ENCODE data around the gene CPTP. TPM values are rescaled to one million over a fixed set of nuclear protein-coding genes. Genes with fewer than 3 reads are reported as not detected.
A peak's percentile ranks its signal among the peaks of the same experiment; 100 is the strongest.

CPTP gene
- total and polyA plus RNA-seq, 7 experiments from 2014 or later: 11.5 to 29.3 (median 19.1) TPM

GRCh38 chr1:1306070-1306660 lies 18.4 kb upstream of the CPTP start:
- CTCF ChIA-PET: no interaction called here
- Mint-ChIP-seq H3K4me1 (peaks cover 11 to 24% (median 17%) of the 10 kb centered on the region in 7 donors), H3K27me3 (no peaks in the 10 kb centered on the region), H3K9me3 (peaks cover 0 to 2% (median 0%) of the 10 kb centered on the region in 11 donors), H3K27ac (peak overlapping the region; percentile 37 to 92 (median 83)), H3K4me3 (peak overlapping the region; percentile 82 to 94 (median 88)), H3K36me3 (peaks cover 0 to 6% (median 0%) of the 10 kb centered on the region in 5 donors)
- POLR2A ChIA-PET: interaction anchor here (1.3 to 1.5 kb wide), 3 partner anchors 48 to 93 kb away, joined by 3 to 5 read pairs (median 4); partner anchors contain the start of gene CCNL2
- Histone ChIP-seq H3K9me3 (ENCODE audit: control insufficient read depth in 2 of 3, low read length in 3 of 3) (no peaks in the 10 kb centered on the region), H3K4me3 (ENCODE audit: low read length) (peak overlapping the region; percentile 30), H3K4me1 (ENCODE audit: control insufficient read depth in 2 of 2, insufficient read depth in 2 of 2, low read length in 2 of 2) (peaks cover 31 to 34% of the 10 kb centered on the region in 2 donors), H3K27me3 (ENCODE audit: control insufficient read depth in 2 of 2, insufficient read depth in 2 of 2, low read length in 2 of 2) (no peaks in the 10 kb centered on the region), H3K27ac (ENCODE audit: low read depth, low read length) (peak overlapping the region; percentile 57), H3K36me3 (ENCODE audit: control insufficient read depth in 2 of 3, insufficient read depth in 3 of 3, low read length in 3 of 3) (peaks cover 0 to 12% (median 0%) of the 10 kb centered on the region in 3 experiments)
- DNase-seq (no peak), ATAC-seq (no peak)
- intact Hi-C loops (cut with micrococcal nuclease): loop anchor here (5.0 to 10.0 kb wide), 4 partner anchors 54 to 294 kb away; partner anchors contain the start of genes ISG15 (in 2 of the 2) and ATAD3A (in 1 of the 2)

GRCh38 chr1:1306661-1307260 lies 17.8 kb upstream of the CPTP start:
- CTCF ChIA-PET: no interaction called here
- Mint-ChIP-seq H3K27ac (peak overlapping the region; percentile 40 to 92 (median 83)), H3K36me3 (peaks cover 0 to 6% (median 0%) of the 10 kb centered on the region in 5 donors), H3K27me3 (no peaks in the 10 kb centered on the region), H3K4me3 (peak overlapping the region; percentile 82 to 94 (median 88)), H3K4me1 (peaks cover 11 to 24% (median 17%) of the 10 kb centered on the region in 7 donors), H3K9me3 (peaks cover 0 to 2% (median 0%) of the 10 kb centered on the region in 11 donors)
- intact Hi-C loops (cut with micrococcal nuclease): loop anchor here (5.0 to 10.0 kb wide), 4 partner anchors 54 to 294 kb away; partner anchors contain the start of genes ISG15 (in 2 of the 2) and ATAD3A (in 1 of the 2)
- ATAC-seq (no peak), DNase-seq (no peak)
- Histone ChIP-seq H3K27me3 (ENCODE audit: control insufficient read depth in 2 of 2, insufficient read depth in 2 of 2, low read length in 2 of 2) (no peaks in the 10 kb centered on the region), H3K4me3 (ENCODE audit: low read length) (peak overlapping the region; percentile 30), H3K4me1 (ENCODE audit: control insufficient read depth in 2 of 2, insufficient read depth in 2 of 2, low read length in 2 of 2) (peaks cover 31 to 34% of the 10 kb centered on the region in 2 donors), H3K9me3 (ENCODE audit: control insufficient read depth in 2 of 3, low read length in 3 of 3) (no peaks in the 10 kb centered on the region), H3K27ac (ENCODE audit: low read depth, low read length) (peak overlapping the region; percentile 78), H3K36me3 (ENCODE audit: control insufficient read depth in 2 of 3, insufficient read depth in 3 of 3, low read length in 3 of 3) (peaks cover 0 to 18% (median 0%) of the 10 kb centered on the region in 3 experiments)
- POLR2A ChIA-PET: interaction anchor here (0.7 to 1.5 kb wide), 3 partner anchors 19 to 149 kb away, joined by 3 to 4 read pairs (median 3); partner anchors contain the start of gene CCNL2

DNA sequence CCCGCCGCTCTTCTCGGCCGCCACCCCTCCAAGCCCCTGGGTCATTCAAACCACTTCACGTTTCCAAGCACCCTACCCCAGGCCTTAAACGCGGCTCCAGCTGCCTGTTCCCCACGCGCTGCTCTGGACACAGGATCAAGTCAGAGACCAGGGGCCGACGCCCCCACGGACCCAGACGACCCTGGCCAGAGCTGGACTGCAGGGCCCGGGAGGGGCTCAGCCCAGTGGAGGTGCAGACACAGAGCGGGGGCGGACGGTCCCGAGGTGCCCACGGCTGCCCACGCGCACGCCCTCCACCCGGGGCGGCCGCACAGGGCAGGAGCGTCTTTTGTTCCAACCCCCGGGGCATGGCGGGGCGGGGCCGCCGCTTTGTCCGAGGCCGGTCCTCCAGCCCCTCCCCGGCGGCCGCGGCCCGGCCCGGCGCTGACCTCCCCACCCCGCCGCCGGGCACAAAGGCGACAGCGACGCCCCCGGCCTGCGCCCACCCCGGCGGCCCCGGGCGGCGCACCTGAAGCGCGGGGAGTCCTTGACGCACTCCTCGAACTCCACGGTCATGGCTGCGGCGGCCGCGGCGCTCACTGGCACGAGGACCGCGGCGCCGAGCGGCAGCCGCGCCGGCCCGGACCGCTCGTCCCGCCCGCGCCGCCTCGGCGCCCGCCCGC lies 17.2 kb upstream of the CPTP start:
- Mint-ChIP-seq H3K27ac (peak overlapping the region; percentile 40 to 92 (median 83)), H3K4me3 (peak overlapping the region; percentile 82 to 94 (median 88)), H3K4me1 (peaks cover 11 to 24% (median 17%) of the 10 kb centered on the region in 7 donors), H3K9me3 (peaks cover 0 to 2% (median 0%) of the 10 kb centered on the region in 11 donors), H3K36me3 (peaks cover 0 to 6% (median 0%) of the 10 kb centered on the region in 5 donors), H3K27me3 (no peaks in the 10 kb centered on the region)
- H3K4me3 ChIP-seq (ENCODE audit: low read length): peak overlapping the region; percentile 30
- H3K36me3 ChIP-seq (ENCODE audit: control insufficient read depth in 2 of 3, insufficient read depth in 3 of 3, low read length in 3 of 3): peaks cover 0 to 22% (median 0%) of the 10 kb centered on the region in 3 experiments
- peak in 2 of 9 donors; percentile 18 to 54 for DNase-seq
- ATAC-seq: no peak
- intact Hi-C loops (cut with micrococcal nuclease): loop anchor here (5.0 to 10.0 kb wide), 4 partner anchors 55 to 295 kb away; partner anchors contain the start of genes ISG15 (in 2 of the 2) and ATAD3A (in 1 of the 2)
- H3K27me3 ChIP-seq (ENCODE audit: control insufficient read depth in 2 of 2, insufficient read depth in 2 of 2, low read length in 2 of 2): no peaks in the 10 kb centered on the region
- H3K9me3 ChIP-seq (ENCODE audit: control insufficient read depth in 2 of 3, low read length in 3 of 3): no peaks in the 10 kb centered on the region
- ChIA-PET CTCF (no interaction called here), POLR2A (interaction anchor here (0.7 to 1.5 kb wide), 3 partner anchors 18 to 149 kb away, joined by 3 to 4 read pairs (median 3); partner anchors contain the start of gene CCNL2)
- peak overlapping the region; percentile 78 for H3K27ac ChIP-seq (ENCODE audit: low read depth, low read length)
- H3K4me1 ChIP-seq (ENCODE audit: control insufficient read depth in 2 of 2, insufficient read depth in 2 of 2, low read length in 2 of 2): peaks cover 31 to 34% of the 10 kb centered on the region in 2 donors

DNA sequence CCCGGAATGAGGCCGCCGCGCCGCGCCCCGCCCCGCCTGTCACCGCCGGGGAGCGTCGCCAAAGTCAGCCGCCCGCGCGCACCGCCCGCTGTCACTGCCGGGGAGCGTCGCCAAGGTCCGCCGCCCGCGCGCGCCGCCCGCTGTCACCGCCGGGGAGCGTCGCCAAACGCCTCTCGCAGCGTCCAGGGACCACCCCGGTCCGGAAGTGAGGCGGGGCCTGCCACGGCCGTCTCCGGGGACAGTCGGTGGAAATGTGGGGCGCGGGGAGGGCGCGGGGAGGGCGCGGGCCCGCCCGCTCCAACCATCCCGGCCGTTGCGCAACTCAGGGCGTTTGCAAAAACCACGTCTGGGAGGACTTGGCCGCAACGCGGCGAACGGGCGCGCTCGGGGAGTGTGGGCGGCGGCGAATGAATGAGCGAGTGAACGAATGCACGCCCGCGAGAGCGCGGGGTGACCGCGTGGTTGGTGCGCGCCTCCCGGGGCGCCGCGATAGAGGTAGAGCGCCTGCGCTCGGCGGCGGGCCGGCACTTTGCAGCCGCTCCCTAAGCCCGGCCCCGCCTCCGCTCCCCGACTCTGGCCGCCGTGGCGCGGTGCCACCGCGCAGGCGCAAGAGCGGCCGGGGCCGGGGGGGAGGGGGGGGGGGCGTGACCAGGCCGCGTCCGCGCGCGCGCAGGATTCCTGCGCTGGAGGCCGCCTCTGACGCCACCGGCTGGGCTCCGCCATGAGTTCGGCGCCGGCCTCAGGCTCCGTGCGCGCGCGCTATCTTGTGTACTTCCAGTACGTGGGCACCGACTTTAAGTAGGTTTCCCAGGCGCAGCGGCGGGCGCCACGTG lies 16.5 kb upstream of the CPTP start, which contains the start of the genes ACAP3 and PUSL1:
ACAP3 (minus strand) TSS at position 8 of the 833 bp plus-strand sequence. CDS start 115 bp downstream, outside the sequence.
PUSL1 (plus strand) TSS at position 675 of the 833 bp plus-strand sequence; CDS start at position 722, 47 bp downstream.
- Mint-ChIP-seq H3K27me3 (no peaks in the 10 kb centered on the region), H3K4me1 (peaks cover 11 to 24% (median 17%) of the 10 kb centered on the region in 7 donors), H3K36me3 (peaks cover 0 to 6% (median 0%) of the 10 kb centered on the region in 5 donors), H3K4me3 (peak within 1 kb of the TSS; percentile 82 to 94 (median 88)), H3K9me3 (peaks cover 0 to 2% (median 0%) of the 10 kb centered on the region in 11 donors), H3K27ac (peak within 1 kb of the TSS; percentile 47 to 94 (median 89))
- Histone ChIP-seq H3K36me3 (ENCODE audit: control insufficient read depth in 2 of 3, insufficient read depth in 3 of 3, low read length in 3 of 3) (peaks cover 0 to 29% (median 0%) of the 10 kb centered on the region in 3 experiments), H3K9me3 (ENCODE audit: control insufficient read depth in 2 of 3, low read length in 3 of 3) (no peaks in the 10 kb centered on the region), H3K27me3 (ENCODE audit: control insufficient read depth in 2 of 2, insufficient read depth in 2 of 2, low read length in 2 of 2) (no peaks in the 10 kb centered on the region), H3K4me3 (ENCODE audit: low read length) (peak within 1 kb of the TSS; percentile 83), H3K4me1 (ENCODE audit: control insufficient read depth in 2 of 2, insufficient read depth in 2 of 2, low read length in 2 of 2) (peaks cover 31 to 34% of the 10 kb centered on the region in 2 donors), H3K27ac (ENCODE audit: low read depth, low read length) (peak within 1 kb of the TSS; percentile 90)
- DNase-seq: peak; percentile 88 to 94 (median 91)
- ChIA-PET POLR2A (interaction anchor here (0.7 to 1.5 kb wide), 3 partner anchors 17 to 150 kb away, joined by 3 to 4 read pairs (median 3); partner anchors contain the start of gene CCNL2), CTCF (no interaction called here)
- intact Hi-C loops (cut with micrococcal nuclease): loop anchor here (1.0 to 10.0 kb wide), 15 partner anchors 16 to 601 kb away; partner anchors contain the start of genes AURKAIP1 (in 2 of the 2), B3GALT6 (in 2 of the 2), C1orf159 (in 2 of the 2) and CPTP (in 2 of the 2)
- ATAC-seq: peak; percentile 87

DNA sequence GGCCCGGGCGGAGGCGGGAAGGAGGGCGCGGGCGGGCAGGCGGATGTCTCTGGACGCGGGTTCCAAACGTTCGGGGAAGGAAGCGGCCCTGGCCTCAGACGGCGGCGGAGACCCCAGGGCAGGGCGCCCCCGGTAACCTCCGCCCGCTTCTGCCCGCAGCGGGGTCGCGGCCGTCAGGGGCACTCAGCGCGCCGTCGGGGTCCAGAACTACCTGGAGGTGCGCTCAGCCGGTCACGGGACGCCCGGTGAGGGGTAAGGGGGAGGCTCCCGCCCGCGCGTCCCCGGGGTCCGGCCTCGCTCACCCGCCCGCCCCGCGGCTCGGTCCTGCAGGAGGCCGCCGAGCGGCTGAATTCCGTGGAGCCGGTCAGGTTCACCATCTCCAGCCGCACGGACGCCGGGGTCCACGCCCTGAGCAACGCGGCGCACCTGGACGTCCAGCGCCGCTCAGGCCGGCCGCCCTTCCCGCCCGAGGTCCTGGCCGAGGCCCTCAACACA lies 15.8 kb upstream of the CPTP start:
- Histone ChIP-seq H3K27ac (ENCODE audit: low read depth, low read length) (peak overlapping the region; percentile 90), H3K4me3 (ENCODE audit: low read length) (peak overlapping the region; percentile 64), H3K36me3 (ENCODE audit: control insufficient read depth in 2 of 3, insufficient read depth in 3 of 3, low read length in 3 of 3) (peaks cover 0 to 36% (median 0%) of the 10 kb centered on the region in 3 experiments), H3K4me1 (ENCODE audit: control insufficient read depth in 2 of 2, insufficient read depth in 2 of 2, low read length in 2 of 2) (peaks cover 31 to 34% of the 10 kb centered on the region in 2 donors), H3K9me3 (ENCODE audit: control insufficient read depth in 2 of 3, low read length in 3 of 3) (no peaks in the 10 kb centered on the region), H3K27me3 (ENCODE audit: control insufficient read depth in 2 of 2, insufficient read depth in 2 of 2, low read length in 2 of 2) (no peaks in the 10 kb centered on the region)
- H3K36me3 Mint-ChIP-seq: peaks cover 0 to 6% (median 0%) of the 10 kb centered on the region in 5 donors
- DNase-seq: peak in 1 of 9 donors; percentile 23
- intact Hi-C loops (cut with micrococcal nuclease): loop anchor here (1.0 to 10.0 kb wide), 15 partner anchors 15 to 600 kb away; partner anchors contain the start of genes AURKAIP1 (in 2 of the 2), B3GALT6 (in 2 of the 2), C1orf159 (in 2 of the 2) and CPTP (in 2 of the 2)
- H3K9me3 Mint-ChIP-seq: peaks cover 0 to 2% (median 0%) of the 10 kb centered on the region in 11 donors
- ChIA-PET POLR2A (interaction anchor here (1.3 kb wide), 1 partner anchor 15 kb away, joined by 3 read pairs; no protein-coding TSS in a partner anchor), CTCF (no interaction called here)
- no peak for ATAC-seq
- peak overlapping the region; percentile 62 to 91 (median 84) for H3K4me3 Mint-ChIP-seq
- H3K27me3 Mint-ChIP-seq: no peaks in the 10 kb centered on the region
- peaks cover 11 to 24% (median 17%) of the 10 kb centered on the region in 7 donors for H3K4me1 Mint-ChIP-seq
- peak overlapping the region in 8 of 9 donors; percentile 47 to 91 (median 78) for H3K27ac Mint-ChIP-seq

Data from naive thymus-derived CD4-positive, alpha-beta T cell (primary cell).